Non-pigmented ciliary epithelial cell (primary cell): ENCODE results near the gene KIAA0232.
"Not testable (repeated sequence)": the region's sequence is repeated elsewhere in the genome, so short reads cannot be mapped to it uniquely, and the experiment has no call there.

Experiments used
- DNase-seq: peaks from one replicate; pipeline ENCODE4 v3.0.0-alpha.2; 2010; ENCODE audit warnings: low read depth

Gene KIAA0232

DNA sequence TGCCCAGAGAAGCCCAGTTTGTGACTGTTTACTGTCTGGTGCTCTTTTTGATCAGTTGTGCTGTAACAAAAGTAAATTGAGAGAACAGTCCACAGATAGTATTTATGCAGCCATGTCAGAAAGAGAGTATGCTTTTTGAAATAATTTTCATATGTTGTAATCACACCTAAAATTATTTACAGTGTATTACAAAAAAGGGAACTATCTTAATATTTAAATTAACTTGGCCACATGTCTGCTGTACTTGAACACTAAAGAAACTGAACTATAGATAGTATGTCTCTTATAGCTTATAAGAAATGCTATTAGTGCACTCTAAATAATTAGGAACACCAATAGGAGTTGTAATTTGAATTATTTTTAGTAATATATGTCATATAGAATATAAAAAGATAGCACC is 30.2 kb downstream of the KIAA0232 start:
- no peak for DNase-seq

- DNase-seq: no peak
These were observed 31.2 kb downstream of the KIAA0232 start for GRCh38 chr4:6813725-6814124.

DNA sequence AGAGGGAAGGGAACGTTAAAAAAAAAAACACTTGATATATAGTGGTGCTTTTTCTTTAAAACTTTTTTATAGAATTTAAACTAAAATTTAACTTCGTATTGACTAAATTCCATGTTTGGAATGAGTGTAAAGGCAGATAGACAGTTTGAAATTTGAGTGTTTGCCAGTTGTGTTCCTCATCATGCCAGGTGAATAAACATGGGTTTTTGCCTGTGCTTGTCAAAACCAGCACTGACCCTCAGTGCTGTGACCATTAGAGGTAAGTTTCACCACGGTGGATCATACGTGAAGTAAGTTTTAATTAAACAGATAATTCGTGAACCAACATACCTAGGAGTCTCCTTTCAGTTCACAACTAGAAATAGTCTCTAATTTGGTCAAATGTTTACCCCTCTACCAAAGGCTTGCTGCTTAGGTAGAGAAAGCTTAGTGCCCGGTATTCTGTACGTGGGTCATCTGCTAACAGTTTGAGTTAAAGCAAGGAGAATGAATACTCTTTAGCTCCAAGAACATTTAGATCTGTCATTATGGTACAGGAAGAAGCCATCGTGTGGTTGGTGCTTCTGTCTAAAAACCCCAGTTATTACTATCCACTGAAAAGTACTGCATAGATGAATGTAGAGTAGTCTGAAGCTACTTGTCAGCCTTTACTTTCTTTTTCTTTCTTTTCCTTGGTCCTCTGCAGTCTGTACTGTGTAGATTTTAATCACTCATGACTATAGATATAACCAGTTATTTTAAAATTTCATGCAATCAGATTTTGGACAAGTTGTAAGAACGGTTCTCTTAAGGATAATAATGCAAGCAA is 32.7 kb downstream of the KIAA0232 start:
- no peak for DNase-seq

- DNase-seq: no peak
These were observed 36.8 kb downstream of the KIAA0232 start for GRCh38 chr4:6819295-6819694.

- DNase-seq: no peak
These were observed 38.2 kb downstream of the KIAA0232 start for GRCh38 chr4:6820695-6821094.

DNA sequence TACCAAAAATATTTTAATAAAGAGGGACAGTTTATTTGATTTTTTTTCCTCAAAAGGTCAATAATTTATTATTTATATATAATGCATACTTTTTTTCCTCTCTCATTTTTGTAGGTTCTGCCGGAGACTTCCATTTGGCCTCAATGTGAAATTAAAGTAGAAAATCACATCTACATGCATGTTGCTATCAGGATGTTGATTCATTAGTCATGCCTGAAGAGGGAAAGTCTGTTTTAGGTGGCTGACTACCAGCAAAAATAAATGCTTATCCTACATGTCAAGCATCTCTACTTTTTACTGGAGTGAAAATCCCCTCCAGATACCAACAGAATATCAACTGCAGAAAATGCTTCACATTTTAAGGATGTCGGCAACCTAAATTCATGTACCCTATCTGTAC is 41.5 kb downstream of the KIAA0232 start:
- DNase-seq: no peak

DNA sequence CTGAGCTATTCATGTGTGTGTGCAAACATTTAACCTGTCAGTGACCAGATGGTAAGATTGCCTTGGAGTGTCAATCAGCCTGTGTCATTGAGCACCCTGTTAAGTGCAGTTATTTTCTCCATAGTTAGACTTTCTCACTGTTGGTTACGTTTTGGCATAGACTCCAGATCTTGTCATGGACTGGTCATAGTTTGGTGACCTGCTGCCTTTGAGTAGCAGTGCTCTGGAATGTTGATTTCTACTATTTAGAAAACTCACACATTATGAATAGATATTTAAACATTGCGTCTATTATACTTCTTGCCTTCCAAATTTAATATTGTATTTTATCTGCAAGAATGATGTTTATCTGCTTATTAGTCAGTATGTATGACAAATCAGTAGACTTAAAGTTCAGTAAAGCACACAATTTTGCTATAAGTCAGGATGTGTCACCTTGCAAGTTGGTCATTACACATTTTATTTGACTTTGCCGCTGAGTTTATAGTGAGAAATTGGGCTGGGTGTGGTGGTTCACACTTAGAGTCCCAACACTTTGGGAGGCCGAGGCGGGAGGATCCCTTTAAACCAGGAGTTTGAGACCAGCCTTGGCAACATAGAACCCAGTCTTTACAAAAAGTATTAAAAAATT is 42.4 kb downstream of the KIAA0232 start:
- DNase-seq: no peak

- DNase-seq: no peak
These were observed 42.9 kb downstream of the KIAA0232 start for GRCh38 chr4:6825403-6825802.

DNA sequence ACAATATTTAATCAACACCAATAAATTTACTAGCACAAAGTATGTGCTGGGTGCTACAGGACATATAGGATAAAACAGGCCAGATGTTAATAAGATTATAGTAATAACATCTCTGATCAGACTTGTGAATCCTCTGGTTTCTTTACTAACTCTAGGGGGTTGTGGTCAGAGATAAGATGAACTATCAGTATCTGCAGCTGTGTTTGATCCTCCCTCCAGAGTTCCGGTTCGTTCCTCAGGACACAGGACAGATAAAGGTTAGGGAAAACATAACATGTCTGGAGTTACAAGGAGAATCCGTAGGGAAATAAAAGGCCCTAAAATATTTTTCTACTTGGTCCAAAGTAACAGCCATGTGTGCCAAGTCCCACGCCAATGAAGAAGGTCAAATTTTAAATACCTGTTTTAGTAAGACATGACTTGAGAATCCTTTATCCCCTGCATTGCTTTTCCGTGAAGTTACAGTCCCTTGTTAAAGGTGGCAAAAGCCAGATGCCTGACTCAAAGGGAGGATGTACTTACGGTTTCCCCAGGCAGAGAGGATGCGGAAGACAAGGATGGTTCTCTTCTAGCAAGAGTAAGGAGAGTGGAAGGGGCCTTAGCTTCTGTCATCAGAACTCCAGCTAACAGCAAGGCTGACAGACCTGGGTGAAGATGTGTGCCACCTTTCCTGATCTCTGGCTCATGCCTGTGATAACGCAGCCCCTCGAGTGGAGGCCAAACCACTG is 44.4 kb downstream of the KIAA0232 start:
- DNase-seq: no peak

- DNase-seq: no peak
These were observed 46.6 kb downstream of the KIAA0232 start for GRCh38 chr4:6829086-6829485.

GRCh38 chr4:6834867-6835266 is 52.3 kb downstream of the KIAA0232 start:
- DNase-seq: no peak

DNA sequence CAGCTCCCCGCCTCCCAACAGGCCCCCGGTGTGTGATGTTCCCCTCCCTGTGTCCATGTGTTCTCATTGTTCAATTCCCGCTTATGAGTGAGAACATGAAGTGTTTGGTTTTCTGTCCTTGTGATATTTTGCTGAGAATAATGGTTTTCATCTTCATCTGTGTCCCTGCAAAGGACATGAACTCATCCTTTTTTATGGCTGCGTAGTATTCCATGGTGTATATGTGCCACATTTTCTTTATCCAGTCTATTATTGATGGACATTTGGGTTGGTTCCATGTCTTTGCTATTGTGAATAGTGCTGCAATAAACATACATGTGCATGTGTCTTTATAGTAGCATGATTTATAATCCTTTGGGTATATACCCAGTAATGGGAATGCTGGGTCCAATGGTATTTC is 53.1 kb downstream of the KIAA0232 start:
- DNase-seq: not testable (repeated sequence)

DNA sequence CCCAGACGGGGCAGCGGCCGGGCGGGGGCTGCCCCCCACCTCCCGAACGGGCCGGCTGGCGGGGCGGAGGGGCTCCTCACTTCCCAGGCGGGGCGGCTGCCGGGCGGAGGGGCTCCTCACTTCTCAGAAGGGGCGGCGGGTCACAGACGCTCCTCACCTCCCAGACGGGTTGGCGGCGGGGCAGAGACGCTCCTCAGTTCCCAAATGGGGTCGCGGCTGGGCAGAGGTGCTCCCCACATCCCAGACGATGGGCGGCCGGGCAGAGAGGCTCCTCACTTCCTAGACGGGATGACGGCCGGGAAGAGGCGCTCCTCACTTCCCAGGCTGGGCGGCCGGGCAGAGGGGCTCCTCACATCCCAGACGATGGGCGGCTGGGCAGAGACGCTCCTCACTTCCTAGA is 54.6 kb downstream of the KIAA0232 start:
- not testable (repeated sequence) for DNase-seq

DNA sequence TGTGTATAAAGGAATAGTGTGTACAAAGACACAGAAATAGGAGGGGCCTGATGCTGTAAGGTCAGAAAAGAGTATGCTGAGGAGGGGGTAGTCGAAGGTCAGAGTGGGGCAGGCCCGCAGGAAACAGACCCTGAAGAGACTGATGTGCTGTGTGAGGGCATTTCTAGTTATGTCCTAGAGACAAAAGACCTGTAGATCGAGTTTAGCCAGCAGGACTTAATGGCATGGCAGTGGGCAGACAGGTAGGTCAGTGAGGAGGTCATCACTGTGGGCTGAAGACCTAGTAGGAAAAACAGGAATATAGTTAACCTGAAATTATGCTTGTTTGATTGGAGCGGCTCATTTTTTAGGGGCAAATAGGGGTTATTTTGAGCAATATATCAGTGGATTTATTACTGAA is 57.1 kb downstream of the KIAA0232 start:
- no peak for DNase-seq

DNA sequence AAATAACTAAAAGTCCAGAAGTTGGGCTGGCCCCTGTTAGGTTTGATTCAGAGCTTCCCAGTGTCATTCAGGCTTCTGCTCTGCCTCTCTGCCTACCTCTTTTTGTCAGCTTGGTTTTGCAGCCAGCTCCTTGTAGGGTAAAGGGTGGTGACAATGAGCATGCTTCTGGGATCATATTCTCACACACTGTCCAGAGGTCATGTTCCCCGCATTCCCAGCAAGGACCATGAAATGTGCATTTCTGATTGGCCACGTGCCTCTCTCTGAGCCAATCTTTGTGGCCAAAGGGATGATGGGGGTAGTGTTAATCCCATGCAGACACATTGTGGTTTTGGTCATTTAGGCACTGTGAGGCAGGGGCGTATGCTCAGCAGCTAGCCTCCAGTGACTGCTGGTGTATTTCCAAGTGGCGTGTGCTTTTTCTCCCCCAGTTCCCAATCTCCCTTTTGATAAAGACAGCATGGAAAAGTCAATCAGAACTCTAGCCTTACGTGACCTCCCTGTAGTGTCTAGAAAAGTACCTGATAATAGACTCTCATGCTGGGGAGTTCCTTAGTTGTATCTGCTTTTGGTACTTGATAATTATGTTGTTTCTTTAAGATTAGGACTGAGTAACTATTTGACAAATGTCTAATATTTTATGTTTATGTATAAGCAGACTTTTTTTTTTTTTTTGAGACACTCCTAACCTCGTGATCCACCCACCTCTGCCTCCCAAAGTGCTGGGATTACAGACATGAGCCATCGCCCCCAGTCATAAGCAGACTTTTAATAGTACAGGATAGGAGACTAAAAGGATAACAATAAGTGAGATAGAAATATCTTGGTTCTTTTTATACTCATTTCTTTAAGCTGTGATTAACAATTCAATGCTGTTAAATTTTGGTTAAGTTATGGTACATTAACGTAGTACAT is 57.8 kb downstream of the KIAA0232 start:
- DNase-seq: no peak

GRCh38 chr4:6845027-6845426 is 62.5 kb downstream of the KIAA0232 start:
- DNase-seq: no peak

DNA sequence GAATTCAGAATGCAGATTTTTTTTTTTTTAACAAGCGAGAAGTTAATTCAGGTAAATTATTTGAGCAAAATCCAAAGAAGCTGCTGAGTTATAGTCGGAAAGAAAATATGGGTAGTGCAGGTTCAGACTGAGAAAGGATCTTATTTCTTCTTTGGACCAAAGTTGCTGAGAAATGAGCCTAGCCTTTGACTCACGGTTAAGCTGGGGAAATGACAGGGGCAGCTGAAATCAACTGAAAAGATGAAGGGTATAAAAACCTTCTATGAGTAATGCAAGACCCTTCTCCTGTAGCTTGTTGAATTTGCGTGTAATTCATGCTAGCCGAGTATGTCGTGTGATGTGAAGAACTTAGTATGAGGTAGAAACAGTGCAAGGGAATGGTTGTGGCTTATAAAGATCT is 63.0 kb downstream of the KIAA0232 start:
- no peak for DNase-seq

GRCh38 chr4:6847178-6847577 is 64.7 kb downstream of the KIAA0232 start:
- DNase-seq: no peak

GRCh38 chr4:6848717-6849305 is 66.3 kb downstream of the KIAA0232 start:
- DNase-seq: no peak

DNA sequence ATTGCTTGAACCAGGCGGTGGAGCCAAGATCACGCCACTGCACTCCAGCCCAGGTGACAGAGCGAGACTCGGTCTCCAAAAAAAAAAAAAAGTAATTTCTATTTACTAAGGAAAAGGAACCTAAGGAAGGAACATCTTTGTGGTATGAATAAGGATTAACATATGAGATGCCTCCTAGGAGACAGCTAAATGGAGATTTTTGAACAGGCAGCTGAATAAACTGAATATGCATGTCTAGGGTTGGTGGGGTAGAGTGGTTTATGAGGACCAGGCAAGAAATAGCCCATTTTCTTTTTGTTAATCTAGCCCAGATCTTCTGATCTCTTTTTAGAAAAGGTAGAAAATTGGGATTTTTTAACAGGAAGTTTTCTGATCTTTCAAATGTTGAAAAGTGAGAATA is 67.2 kb downstream of the KIAA0232 start:
- DNase-seq: no peak

GRCh38 chr4:6851431-6851830 is 68.9 kb downstream of the KIAA0232 start:
- no peak for DNase-seq

- DNase-seq: no peak
These were observed 69.4 kb downstream of the KIAA0232 start for GRCh38 chr4:6851962-6852361.
